Calu3 (cell line): ENCODE measurements around the gene ABCE1. TPM values are rescaled to one million over a fixed set of nuclear protein-coding genes. Genes with fewer than 3 reads are reported as not detected.

ENCODE experiments used
- Bru-seq: library from RNA; stranded (reverse); fragments of 400-500 nt; gene quantifications from one replicate; lab custom pipeline; 2021; lab: Mats Ljungman, UMichigan
- BruChase-seq, 2 experiments: library from RNA; stranded (reverse); fragments of 400-500 nt; gene quantifications; one replicate each; lab custom pipeline; 2021; lab: Mats Ljungman, UMichigan
- BruUV-seq: library from RNA; stranded (reverse); fragments of 400-500 nt; replicated peaks from 2 replicates; lab custom pipeline; 2021; lab: Mats Ljungman, UMichigan
- CTCF ChIA-PET: fragments of 300-600 bp; sonication (Branson Sonifier 250); formaldehyde crosslinking; loops from one replicate; lab custom pipeline; 2022; ENCODE audit warnings: antibody characterized with exemption; lab: Charles Lee
- DNase-seq: peaks from one replicate; pipeline ENCODE4 v3.0.0; 2022
- H3K27ac Mint-ChIP-seq: one replicate; pipeline ENCODE4 v1.8.0; 2022; ENCODE audit warnings: mixed read lengths; ENCODE audit not compliant: unreplicated experiment
- H3K27me3 Mint-ChIP-seq: one replicate; pipeline ENCODE4 v1.8.0; 2022; ENCODE audit warnings: mixed read lengths; ENCODE audit not compliant: unreplicated experiment
- H3K36me3 Mint-ChIP-seq: one replicate; pipeline ENCODE4 v1.8.0; 2022; ENCODE audit warnings: mild to moderate bottlenecking, moderate library complexity, mixed read lengths; ENCODE audit not compliant: insufficient read depth, unreplicated experiment
- H3K4me1 Mint-ChIP-seq: one replicate; pipeline ENCODE4 v1.8.0; 2022; ENCODE audit warnings: mild to moderate bottlenecking, low read depth, mixed read lengths; ENCODE audit not compliant: unreplicated experiment
- H3K4me3 Mint-ChIP-seq: one replicate; pipeline ENCODE4 v1.8.0; 2022; ENCODE audit warnings: mild to moderate bottlenecking, low read depth, moderate library complexity, mixed read lengths; ENCODE audit not compliant: unreplicated experiment
- H3K9me3 Mint-ChIP-seq: one replicate; pipeline ENCODE4 v1.8.0; 2022; ENCODE audit warnings: low read depth, mixed read lengths; ENCODE audit not compliant: unreplicated experiment
- CTCF ChIP-seq: fragments of 200-600 bp; IDR thresholded peaks from one replicate; pipeline ENCODE4 v1.8.0; 2022; ENCODE audit warnings: antibody characterized with exemption; ENCODE audit not compliant: unreplicated experiment
- intact Hi-C: fragments of 100-400 bp; cut with micrococcal nuclease; formaldehyde crosslinking; loops from one replicate; pipeline ENCODE4 v1.10.0; 2022; ENCODE audit not compliant: unreplicated experiment
- long read RNA-seq: library from polyadenylated mRNA; stranded (forward); transcript quantifications from one replicate; pipeline ENCODE4 v2.0.0, GENCODE V29; 2022
- total RNA-seq: library from RNA; stranded (reverse); gene quantifications from 2 replicates; pipeline ENCODE4 v1.2.3, GENCODE V29; 2022

The ABCE1 gene
- total RNA-seq (67.4 and 69.5 TPM in 2 replicates), Bru-seq, nascent RNA (percentile 93 among the genes with signal in this experiment), BruChase-seq, experiment 1, labeled RNA remaining after a 6-hour chase (percentile 94 among the genes with signal in this experiment), BruChase-seq, experiment 2, labeled RNA remaining after a 2-hour chase (percentile 91 among the genes with signal in this experiment)
- long read RNA-seq, transcript ABCE1-201 (18 exons, 3,921 nt) = major isoform, 53 of 61 reads
- long read RNA-seq, partial matches to known transcripts = 1 of 61 reads
- long read RNA-seq, other reads (novel, unspliced or antisense) = 7 of 61 reads

DNA sequence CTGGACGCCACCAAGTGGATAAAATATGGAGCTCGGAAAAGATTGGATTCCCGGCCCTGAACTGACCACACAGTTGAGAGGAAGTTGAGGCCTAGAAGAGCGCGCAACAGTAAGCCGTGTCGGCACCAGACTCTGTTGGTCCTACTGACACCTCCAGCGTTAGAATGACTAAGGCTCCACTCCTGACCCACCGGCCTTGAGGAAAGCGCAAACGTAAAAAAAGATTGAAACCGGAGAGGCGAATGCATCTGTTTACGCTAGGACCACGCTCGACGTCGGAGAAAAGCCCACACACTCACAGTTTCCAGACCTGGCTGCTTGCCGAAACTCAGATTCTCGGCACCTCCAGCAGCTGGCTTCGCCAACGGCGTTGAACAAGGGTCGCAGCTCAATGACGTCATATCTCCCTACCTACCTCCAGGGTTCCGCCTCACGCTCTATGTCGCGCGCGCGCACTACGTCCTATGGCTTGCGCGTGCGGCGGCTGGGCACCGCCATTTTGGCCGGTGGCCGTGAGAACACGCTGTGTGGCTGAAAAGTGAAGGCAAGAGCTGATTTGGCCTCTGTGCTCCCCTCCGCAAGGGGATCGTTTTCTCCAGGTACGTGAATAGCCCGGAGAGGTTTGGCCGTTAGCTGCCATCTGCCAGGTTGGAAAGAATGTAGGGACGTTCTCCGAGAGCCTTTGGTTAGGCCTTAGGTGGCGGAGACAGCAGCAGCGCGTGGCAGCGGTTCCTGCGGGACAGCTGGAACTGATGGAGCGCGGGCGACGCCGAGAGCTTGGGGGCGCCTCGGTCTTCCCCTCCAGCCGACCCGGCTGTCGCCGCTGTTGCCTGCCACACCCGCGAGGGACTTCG is at the start of gene ABCE1, which contains the start of gene ANAPC10:
ABCE1 (plus strand) TSS at position 491 of the 854 bp plus-strand sequence. CDS start 6,102 bp downstream, outside the sequence.
ANAPC10 (minus strand) TSS at position 376 of the 854 bp plus-strand sequence. CDS start 2,097 bp downstream, outside the sequence.
- intact Hi-C loops = no loop called here
- no peaks in the 10 kb centered on the region for H3K27me3 Mint-ChIP-seq
- CTCF ChIA-PET = interaction anchor here (0.6 kb wide), 1 partner anchor 196 kb away, joined by 8 read pairs; no protein-coding TSS in a partner anchor
- no peaks in the 10 kb centered on the region for H3K9me3 Mint-ChIP-seq
- DNase-seq = peak; percentile 89
- H3K27ac Mint-ChIP-seq = peak within 1 kb of the TSS; percentile 94
- no peak for TF ChIP-seq CTCF
- H3K4me3 Mint-ChIP-seq = peak within 1 kb of the TSS; percentile 86
- H3K36me3 Mint-ChIP-seq = peaks cover 38% of the 10 kb centered on the region
- BruUV-seq = no TSS peak
- H3K4me1 Mint-ChIP-seq = peaks cover 11% of the 10 kb centered on the region

DNA sequence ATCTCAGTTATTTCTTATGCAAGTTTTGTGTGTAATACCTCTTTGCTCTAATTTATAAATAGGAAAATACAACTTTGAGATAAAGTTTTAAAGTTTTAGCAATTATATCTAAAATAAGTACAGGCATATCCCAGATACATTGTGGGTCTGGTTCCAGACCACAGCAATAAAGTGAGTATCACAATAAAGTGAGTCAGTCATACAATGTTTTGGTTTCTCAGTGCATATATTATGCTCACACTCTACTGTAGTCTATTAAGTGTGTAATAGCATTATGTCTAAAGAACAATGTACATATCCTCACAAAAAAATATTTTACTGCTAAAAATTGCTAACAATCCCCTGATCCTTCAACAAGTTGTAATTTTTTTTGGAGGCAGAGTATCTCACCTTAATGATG is 49.3 kb upstream of the ABCE1 start:
- no peak for DNase-seq
- intact Hi-C loops = no loop called here
- no TSS peak for BruUV-seq
- CTCF ChIA-PET = no interaction called here
- no peaks in the 10 kb centered on the region for H3K36me3 Mint-ChIP-seq
- H3K9me3 Mint-ChIP-seq = no peaks in the 10 kb centered on the region
- no peaks in the 10 kb centered on the region for H3K4me1 Mint-ChIP-seq
- H3K27ac Mint-ChIP-seq = no peak overlapping the region
- H3K4me3 Mint-ChIP-seq = no peak overlapping the region
- TF ChIP-seq CTCF = no peak
- no peaks in the 10 kb centered on the region for H3K27me3 Mint-ChIP-seq

- Mint-ChIP-seq H3K27me3 (no peaks in the 10 kb centered on the region), H3K4me1 (no peaks in the 10 kb centered on the region), H3K9me3 (no peaks in the 10 kb centered on the region), H3K4me3 (no peak overlapping the region), H3K36me3 (no peaks in the 10 kb centered on the region), H3K27ac (no peak overlapping the region)
- CTCF ChIA-PET = no interaction called here
- no peak for TF ChIP-seq CTCF
- no peak for DNase-seq
- intact Hi-C loops = no loop called here
- BruUV-seq = no TSS peak
These were observed 48.9 kb upstream of the ABCE1 start for GRCh38 chr4:145049241-145049640.

DNA sequence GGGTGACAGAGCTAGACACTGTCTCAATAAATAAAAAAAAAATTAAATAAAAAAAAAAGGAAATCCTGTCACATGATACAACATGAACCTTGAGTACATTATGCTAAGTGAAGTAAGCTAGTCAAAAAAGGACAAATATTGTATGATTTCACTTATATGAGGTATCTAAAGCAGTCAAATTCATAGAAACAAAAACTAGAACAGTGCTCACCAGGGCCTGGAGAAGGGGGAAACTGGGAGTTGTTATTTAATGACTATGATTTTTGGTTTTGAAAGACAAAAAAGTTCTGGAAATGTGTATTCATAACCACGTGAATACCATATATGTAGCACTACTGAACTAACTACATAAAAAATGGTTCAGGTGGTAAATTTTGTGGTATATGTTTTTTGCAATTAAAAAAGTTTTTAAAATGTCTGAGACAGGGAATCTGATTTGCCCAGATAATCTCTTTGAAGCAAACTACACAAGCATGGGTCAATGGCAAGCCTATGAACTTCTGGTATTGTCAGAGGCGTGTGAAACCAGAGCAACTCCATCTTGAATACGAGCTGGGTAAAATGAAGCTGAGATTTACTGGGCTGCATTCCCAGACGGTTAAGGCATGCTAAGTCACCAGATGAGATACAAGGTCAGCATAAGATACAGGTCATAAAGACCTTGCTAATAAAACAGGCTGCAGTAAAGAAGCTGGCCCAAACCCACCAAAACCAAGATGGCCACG is 42.4 kb upstream of the ABCE1 start:
- no peaks in the 10 kb centered on the region for H3K4me1 Mint-ChIP-seq
- H3K27ac Mint-ChIP-seq = no peak overlapping the region
- no peak for TF ChIP-seq CTCF
- H3K36me3 Mint-ChIP-seq = no peaks in the 10 kb centered on the region
- no TSS peak for BruUV-seq
- CTCF ChIA-PET = no interaction called here
- no peaks in the 10 kb centered on the region for H3K9me3 Mint-ChIP-seq
- H3K27me3 Mint-ChIP-seq = no peaks in the 10 kb centered on the region
- no peak for DNase-seq
- no peak overlapping the region for H3K4me3 Mint-ChIP-seq
- intact Hi-C loops = no loop called here
